ENCODE measurements around the gene SYT17.

Gene SYT17

GRCh38 chr16:19291475-19291874, 123.4 kb downstream of the SYT17 start:
- H3K27ac Mint-ChIP-seq (ENCODE audit: low read depth), result no peak overlapping the region
- DNase-seq (ENCODE audit: low spot score in 2 of 2) (no peak), ATAC-seq (replicated peaks; ENCODE audit: extremely low read depth, poor library complexity, severe bottlenecking) (no peak)
- peaks cover 49% of the 10 kb centered on the region for H3K27me3 Mint-ChIP-seq
- no peaks in the 10 kb centered on the region for H3K4me1 Mint-ChIP-seq
- peaks cover 2% of the 10 kb centered on the region for H3K36me3 Mint-ChIP-seq (ENCODE audit: insufficient read depth)
- H3K4me3 Mint-ChIP-seq, result no peak overlapping the region
- H3K9me3 Mint-ChIP-seq, result no peaks in the 10 kb centered on the region

GRCh38 chr16:19292186-19292585, 124.1 kb downstream of the SYT17 start:
- Mint-ChIP-seq H3K4me1 (no peaks in the 10 kb centered on the region), H3K27me3 (peaks cover 46% of the 10 kb centered on the region), H3K9me3 (no peaks in the 10 kb centered on the region), H3K27ac (ENCODE audit: low read depth) (no peak overlapping the region), H3K4me3 (no peak overlapping the region), H3K36me3 (ENCODE audit: insufficient read depth) (peaks cover 2% of the 10 kb centered on the region)
- DNase-seq (ENCODE audit: low spot score in 2 of 2) (no peak), ATAC-seq (replicated peaks; ENCODE audit: extremely low read depth, poor library complexity, severe bottlenecking) (no peak)

GRCh38 chr16:19294156-19294649, 126.2 kb downstream of the SYT17 start:
- no peaks in the 10 kb centered on the region for H3K4me1 Mint-ChIP-seq
- no peaks in the 10 kb centered on the region for H3K9me3 Mint-ChIP-seq
- ATAC-seq (replicated peaks; ENCODE audit: extremely low read depth, poor library complexity, severe bottlenecking), result no peak
- H3K27me3 Mint-ChIP-seq, result peaks cover 29% of the 10 kb centered on the region
- no peak overlapping the region for H3K27ac Mint-ChIP-seq (ENCODE audit: low read depth)
- no peak overlapping the region for H3K4me3 Mint-ChIP-seq
- peaks cover 2% of the 10 kb centered on the region for H3K36me3 Mint-ChIP-seq (ENCODE audit: insufficient read depth)
- DNase-seq (ENCODE audit: low spot score in 2 of 2), result no peak

- H3K36me3 Mint-ChIP-seq (ENCODE audit: insufficient read depth), result peaks cover 2% of the 10 kb centered on the region
- H3K27me3 Mint-ChIP-seq, result peaks cover 20% of the 10 kb centered on the region
- ATAC-seq (replicated peaks; ENCODE audit: extremely low read depth, poor library complexity, severe bottlenecking), result no peak
- no peak overlapping the region for H3K27ac Mint-ChIP-seq (ENCODE audit: low read depth)
- no peaks in the 10 kb centered on the region for H3K4me1 Mint-ChIP-seq
- DNase-seq (ENCODE audit: low spot score in 2 of 2), result no peak
- no peaks in the 10 kb centered on the region for H3K9me3 Mint-ChIP-seq
- H3K4me3 Mint-ChIP-seq, result no peak overlapping the region
Measured at GRCh38 chr16:19295393-19295792, 127.4 kb downstream of the SYT17 start.

GRCh38 chr16:19297454-19297853, 129.4 kb downstream of the SYT17 start:
- ATAC-seq (replicated peaks; ENCODE audit: extremely low read depth, poor library complexity, severe bottlenecking), result no peak
- peaks cover 18% of the 10 kb centered on the region for H3K27me3 Mint-ChIP-seq

GRCh38 chr16:19299565-19299964, 131.5 kb downstream of the SYT17 start:
- DNase-seq (ENCODE audit: low spot score in 2 of 2) (no peak), ATAC-seq (replicated peaks; ENCODE audit: extremely low read depth, poor library complexity, severe bottlenecking) (no peak)
- no peaks in the 10 kb centered on the region for H3K4me1 Mint-ChIP-seq
- H3K36me3 Mint-ChIP-seq (ENCODE audit: insufficient read depth), result peaks cover 2% of the 10 kb centered on the region
- H3K27ac Mint-ChIP-seq (ENCODE audit: low read depth), result no peak overlapping the region
- no peak overlapping the region for H3K4me3 Mint-ChIP-seq
- no peaks in the 10 kb centered on the region for H3K9me3 Mint-ChIP-seq
- H3K27me3 Mint-ChIP-seq, result peaks cover 9% of the 10 kb centered on the region

More at GRCh38 chr16:19297454-19297853, 129.4 kb downstream of the SYT17 start:
- DNase-seq (ENCODE audit: low spot score in 2 of 2), result no peak
- Mint-ChIP-seq H3K36me3 (ENCODE audit: insufficient read depth) (peaks cover 2% of the 10 kb centered on the region), H3K4me1 (no peaks in the 10 kb centered on the region), H3K27ac (ENCODE audit: low read depth) (no peak overlapping the region), H3K4me3 (no peak overlapping the region), H3K9me3 (no peaks in the 10 kb centered on the region)

GRCh38 chr16:19301931-19302330, 133.9 kb downstream of the SYT17 start:
- no peaks in the 10 kb centered on the region for H3K4me1 Mint-ChIP-seq
- H3K36me3 Mint-ChIP-seq (ENCODE audit: insufficient read depth), result no peaks in the 10 kb centered on the region
- no peak overlapping the region for H3K27ac Mint-ChIP-seq (ENCODE audit: low read depth)
- H3K4me3 Mint-ChIP-seq, result no peak overlapping the region
- peaks cover 9% of the 10 kb centered on the region for H3K27me3 Mint-ChIP-seq
- no peak for ATAC-seq (replicated peaks; ENCODE audit: extremely low read depth, poor library complexity, severe bottlenecking)
- H3K9me3 Mint-ChIP-seq, result no peaks in the 10 kb centered on the region
- no peak for DNase-seq (ENCODE audit: low spot score in 2 of 2)

- Mint-ChIP-seq H3K4me1 (no peaks in the 10 kb centered on the region), H3K27me3 (peaks cover 17% of the 10 kb centered on the region), H3K9me3 (no peaks in the 10 kb centered on the region), H3K4me3 (no peak overlapping the region), H3K27ac (ENCODE audit: low read depth) (no peak overlapping the region), H3K36me3 (ENCODE audit: insufficient read depth) (no peaks in the 10 kb centered on the region)
- ATAC-seq (replicated peaks; ENCODE audit: extremely low read depth, poor library complexity, severe bottlenecking) (no peak), DNase-seq (ENCODE audit: low spot score in 2 of 2) (no peak)
Measured at GRCh38 chr16:19304750-19305149, 136.7 kb downstream of the SYT17 start.

- Mint-ChIP-seq H3K27ac (ENCODE audit: low read depth) (no peak overlapping the region), H3K36me3 (ENCODE audit: insufficient read depth) (no peaks in the 10 kb centered on the region), H3K9me3 (no peaks in the 10 kb centered on the region), H3K27me3 (peaks cover 16% of the 10 kb centered on the region), H3K4me3 (no peak overlapping the region), H3K4me1 (no peaks in the 10 kb centered on the region)
- DNase-seq (ENCODE audit: low spot score in 2 of 2) (no peak), ATAC-seq (replicated peaks; ENCODE audit: extremely low read depth, poor library complexity, severe bottlenecking) (no peak)
Measured at GRCh38 chr16:19305443-19305842, 137.4 kb downstream of the SYT17 start.

GRCh38 chr16:19307587-19308241, 139.7 kb downstream of the SYT17 start:
- no peak for ATAC-seq (replicated peaks; ENCODE audit: extremely low read depth, poor library complexity, severe bottlenecking)
- H3K4me1 Mint-ChIP-seq, result no peaks in the 10 kb centered on the region
- DNase-seq (ENCODE audit: low spot score in 2 of 2), result no peak

GRCh38 chr16:19308392-19308791, 140.4 kb downstream of the SYT17 start:
- DNase-seq (ENCODE audit: low spot score in 2 of 2) (no peak), ATAC-seq (replicated peaks; ENCODE audit: extremely low read depth, poor library complexity, severe bottlenecking) (no peak)
- Mint-ChIP-seq H3K36me3 (ENCODE audit: insufficient read depth) (no peaks in the 10 kb centered on the region), H3K4me3 (no peak overlapping the region), H3K27ac (ENCODE audit: low read depth) (no peak overlapping the region), H3K9me3 (no peaks in the 10 kb centered on the region), H3K27me3 (peaks cover 9% of the 10 kb centered on the region), H3K4me1 (no peaks in the 10 kb centered on the region)

More at GRCh38 chr16:19307587-19308241, 139.7 kb downstream of the SYT17 start:
- Mint-ChIP-seq H3K27ac (ENCODE audit: low read depth) (no peak overlapping the region), H3K9me3 (no peaks in the 10 kb centered on the region), H3K27me3 (peaks cover 9% of the 10 kb centered on the region), H3K36me3 (ENCODE audit: insufficient read depth) (no peaks in the 10 kb centered on the region), H3K4me3 (no peak overlapping the region)

GRCh38 chr16:19309178-19309577, 141.1 kb downstream of the SYT17 start:
- Mint-ChIP-seq H3K27ac (ENCODE audit: low read depth) (no peak overlapping the region), H3K27me3 (peaks cover 9% of the 10 kb centered on the region), H3K4me3 (no peak overlapping the region), H3K9me3 (no peaks in the 10 kb centered on the region), H3K4me1 (no peaks in the 10 kb centered on the region), H3K36me3 (ENCODE audit: insufficient read depth) (no peaks in the 10 kb centered on the region)
- ATAC-seq (replicated peaks; ENCODE audit: extremely low read depth, poor library complexity, severe bottlenecking) (no peak), DNase-seq (ENCODE audit: low spot score in 2 of 2) (no peak)

- no peaks in the 10 kb centered on the region for H3K4me1 Mint-ChIP-seq
- ATAC-seq (replicated peaks; ENCODE audit: extremely low read depth, poor library complexity, severe bottlenecking), result no peak
- no peak overlapping the region for H3K4me3 Mint-ChIP-seq
- no peaks in the 10 kb centered on the region for H3K36me3 Mint-ChIP-seq (ENCODE audit: insufficient read depth)
- no peaks in the 10 kb centered on the region for H3K9me3 Mint-ChIP-seq
- H3K27ac Mint-ChIP-seq (ENCODE audit: low read depth), result no peak overlapping the region
- DNase-seq (ENCODE audit: low spot score in 2 of 2), result no peak
- H3K27me3 Mint-ChIP-seq, result no peaks in the 10 kb centered on the region
Measured at GRCh38 chr16:19314718-19315425, 146.8 kb downstream of the SYT17 start.

Measured in central memory CD8-positive, alpha-beta T cell (primary cell).